H1 (cell line): ENCODE results near the gene CYP2C18. TPM values are rescaled to one million over a fixed set of nuclear protein-coding genes. Genes with fewer than 3 reads are reported as not detected.

Experiments
- CTCF ChIA-PET: fragments of 300-600 bp; sonication (Branson Sonifier 250); formaldehyde crosslinking; loops from one replicate; lab custom pipeline; 2021; ENCODE audit not compliant: partially characterized antibody; lab: Charles Lee
- POLR2A ChIA-PET: fragments of 300-600 bp; sonication (Branson Sonifier 250); formaldehyde crosslinking; loops from one replicate; lab custom pipeline; 2021; ENCODE audit warnings: inconsistent platforms; ENCODE audit not compliant: partially characterized antibody; lab: Charles Lee
- DNase-seq, 2 experiments: peaks; one replicate each; pipeline versions ENCODE4 v3.0.0 to v3.0.0-alpha.2; 2010 to 2022; ENCODE audit warnings: low spot score in 2 of 2, low read depth in 1 of 2, mixed read lengths in 1 of 2
- FAIRE-seq: peaks from 2 replicates; lab custom pipeline; 2011; peaks lifted over from hg19 to GRCh38; lab: Jason Lieb, UNC
- H2AFZ ChIP-seq: 2 replicates; pipeline ENCODE4 v1.8.1; 2012; ENCODE audit warnings: low read length, inconsistent platforms
- H2AK5ac ChIP-seq: 2 replicates; pipeline ENCODE4 v1.6.1; 2013; ENCODE audit warnings: low read depth, low read length
- H2BK120ac ChIP-seq: replicated peaks from 2 replicates; pipeline ENCODE3; 2013; ENCODE audit warnings: low read depth, low read length, inconsistent platforms
- H2BK12ac ChIP-seq: 2 replicates; pipeline ENCODE4 v1.6.1; 2013; ENCODE audit warnings: low read depth, low read length
- H2BK15ac ChIP-seq: 2 replicates; pipeline ENCODE4 v1.6.1; 2013; ENCODE audit warnings: low read length
- H2BK20ac ChIP-seq: 2 replicates; pipeline ENCODE4 v1.6.1; 2013; ENCODE audit warnings: low read length
- H2BK5ac ChIP-seq: 2 replicates; pipeline ENCODE4 v1.6.1; 2013; ENCODE audit warnings: low read depth, low read length
- H3K14ac ChIP-seq: 2 replicates; pipeline ENCODE4 v1.6.1; 2013; ENCODE audit warnings: inconsistent platforms; ENCODE audit not compliant: insufficient read length
- H3K18ac ChIP-seq: 2 replicates; pipeline ENCODE4 v1.6.1; 2013; ENCODE audit warnings: low read length; ENCODE audit errors: extremely low read depth
- H3K23ac ChIP-seq: 2 replicates; pipeline ENCODE4 v1.6.1; 2013; ENCODE audit warnings: inconsistent platforms; ENCODE audit not compliant: insufficient read length
- H3K23me2 ChIP-seq: 2 replicates; pipeline ENCODE4 v1.6.1; 2013; ENCODE audit warnings: low read depth, low read length
- H3K27ac ChIP-seq: 2 replicates; pipeline ENCODE4 v1.6.1; 2011; ENCODE audit warnings: low read depth, low read length, inconsistent platforms
- H3K27me3 ChIP-seq, 4 experiments: replicated peaks in 1 of 4; 1 replicate in 1 of 4; 2 replicates in 3 of 4; pipeline versions ENCODE4 v1.6.1 to v1.8.1; 2011 to 2013; ENCODE audit warnings: low read length in 3 of 4, mild to moderate bottlenecking in 3 of 4, inconsistent platforms in 2 of 4, mixed read lengths in 2 of 4, moderate library complexity in 1 of 4; ENCODE audit not compliant: control insufficient read depth in 3 of 4, insufficient read depth in 3 of 4; ENCODE audit errors: extremely low read depth in 1 of 4
- H3K36me3 ChIP-seq, 4 experiments: 2 replicates each; pipeline versions ENCODE4 v1.6.1 to v1.8.1; 2011 to 2013; ENCODE audit warnings: mild to moderate bottlenecking in 4 of 4, low read length in 3 of 4, moderate library complexity in 2 of 4, control low read depth in 1 of 4, inconsistent platforms in 1 of 4; ENCODE audit not compliant: insufficient read depth in 4 of 4, control insufficient read depth in 2 of 4
- H3K4ac ChIP-seq: replicated peaks from 2 replicates; pipeline ENCODE3; 2013; ENCODE audit warnings: low read length, low read depth, mixed read lengths, inconsistent platforms; ENCODE audit not compliant: insufficient read length
- H3K4me1 ChIP-seq, 4 experiments: replicated peaks in 1 of 4; 1 replicate in 1 of 4; 2 replicates in 3 of 4; pipeline versions ENCODE4 v1.6.1 to v1.8.1; 2011 to 2013; ENCODE audit warnings: low read length in 3 of 4, inconsistent platforms in 2 of 4, mixed read lengths in 1 of 4; ENCODE audit not compliant: insufficient read depth in 4 of 4, control insufficient read depth in 3 of 4
- H3K4me2 ChIP-seq, 2 experiments: 2 replicates each; pipeline versions ENCODE4 v1.6.1 to v1.8.1; 2011 to 2013; ENCODE audit warnings: low read depth in 2 of 2, low read length in 2 of 2, control low read depth in 1 of 2, inconsistent platforms in 1 of 2, mild to moderate bottlenecking in 1 of 2; ENCODE audit not compliant: insufficient read depth in 1 of 2
- H3K4me3 ChIP-seq, 4 experiments: fragments of 200-600, 300-600 bp in 1 of 4; sonication (generic), shearing (Covaris generic), sonication (Bioruptor Twin) in 1 of 4; 2 replicates each; pipeline versions ENCODE4 v1.5.1 to v1.8.1; 2011 to 2016; ENCODE audit warnings: low read length in 4 of 4, low read depth in 3 of 4, control low read depth in 2 of 4, inconsistent platforms in 2 of 4, mild to moderate bottlenecking in 2 of 4, mixed read lengths in 1 of 4, moderate library complexity in 1 of 4; ENCODE audit not compliant: insufficient read depth in 2 of 4; ENCODE audit errors: extremely low read depth in 1 of 4
- H3K56ac ChIP-seq: replicated peaks from 2 replicates; pipeline ENCODE3; 2013; ENCODE audit warnings: low read depth, mild to moderate bottlenecking, mixed read lengths, low read length, inconsistent platforms; ENCODE audit not compliant: insufficient read length
- H3K79me1 ChIP-seq: 2 replicates; pipeline ENCODE4 v1.6.1; 2013; ENCODE audit warnings: low read depth, low read length, control low read depth
- H3K79me2 ChIP-seq, 2 experiments: 2 replicates each; pipeline versions ENCODE4 v1.6.1 to v1.8.1; 2012 to 2013; ENCODE audit warnings: low read length in 2 of 2, mild to moderate bottlenecking in 2 of 2, inconsistent platforms in 1 of 2; ENCODE audit not compliant: insufficient read depth in 2 of 2, control insufficient read depth in 1 of 2
- H3K9ac ChIP-seq, 4 experiments: replicated peaks in 1 of 4; 1 replicate in 1 of 4; 2 replicates in 3 of 4; pipeline versions ENCODE4 v1.6.1 to v1.8.1; 2011 to 2013; ENCODE audit warnings: low read depth in 3 of 4, low read length in 3 of 4, control low read depth in 2 of 4, mild to moderate bottlenecking in 2 of 4, moderate library complexity in 2 of 4, inconsistent platforms in 1 of 4; ENCODE audit errors: extremely low read depth in 1 of 4
- H3K9me3 ChIP-seq, 2 experiments: 2 replicates each; pipeline versions ENCODE4 v1.6.1 to v1.8.1; 2012 to 2013; ENCODE audit warnings: mild to moderate bottlenecking in 2 of 2, moderate library complexity in 2 of 2, control low read depth in 1 of 2, inconsistent platforms in 1 of 2, low read depth in 1 of 2, low read length in 1 of 2, mixed read lengths in 1 of 2; ENCODE audit not compliant: insufficient read depth in 2 of 2
- H4K20me1 ChIP-seq, 2 experiments: replicated peaks in 1 of 2; 2 replicates each; pipeline versions ENCODE3 to v1.8.1; 2011 to 2013; ENCODE audit warnings: inconsistent platforms in 2 of 2, low read length in 2 of 2, mild to moderate bottlenecking in 1 of 2; ENCODE audit not compliant: insufficient read depth in 2 of 2, control insufficient read depth in 1 of 2
- H4K5ac ChIP-seq: 2 replicates; pipeline ENCODE4 v1.6.1; 2013; ENCODE audit warnings: low read length, low read depth, mixed read lengths, inconsistent platforms; ENCODE audit not compliant: insufficient read length
- H4K8ac ChIP-seq: 2 replicates; pipeline ENCODE4 v1.8.0; 2013; ENCODE audit warnings: mild to moderate bottlenecking, moderate library complexity, low read length, inconsistent platforms; ENCODE audit not compliant: insufficient read depth; ENCODE audit errors: extremely low read depth
- H4K91ac ChIP-seq: replicated peaks from 2 replicates; pipeline ENCODE3; 2013; ENCODE audit warnings: low read length, mixed read lengths, inconsistent platforms; ENCODE audit not compliant: insufficient read length
- CTBP2 ChIP-seq: IDR thresholded peaks from 2 replicates; pipeline ENCODE4 v1.7.0; 2011; ENCODE audit warnings: borderline replicate concordance, mild to moderate bottlenecking, moderate library complexity, mixed read lengths, low read length; ENCODE audit not compliant: insufficient read depth, insufficient read length
- EZH2 ChIP-seq: fragments of 200-600 bp; sonication (generic); IDR thresholded peaks from 2 replicates; pipeline ENCODE4 v1.7.1; 2012; ENCODE audit warnings: low read depth, mild to moderate bottlenecking, moderate library complexity, low read length, inconsistent platforms; ENCODE audit not compliant: severe bottlenecking
- MAX ChIP-seq: IDR thresholded peaks from 2 replicates; pipeline ENCODE4 v1.6.1; 2012; ENCODE audit warnings: inconsistent platforms
- PHF8 ChIP-seq: fragments of 200-600 bp; sonication (generic); conservative IDR thresholded peaks from 2 replicates; pipeline ENCODE4 v1.7.1; 2012; ENCODE audit warnings: low read depth, mild to moderate bottlenecking, inconsistent platforms, low read length, moderate library complexity
- SP1 ChIP-seq: IDR thresholded peaks from 2 replicates; pipeline ENCODE4 v1.6.1; 2011; ENCODE audit warnings: low read depth, low read length
- TAF1 ChIP-seq: IDR thresholded peaks from 2 replicates; pipeline ENCODE4 v1.6.1; 2011; ENCODE audit warnings: mild to moderate bottlenecking, low read depth, low read length
- USF2 ChIP-seq: IDR thresholded peaks from 2 replicates; pipeline ENCODE4 v1.6.1; 2011; ENCODE audit warnings: low read length, improper control_type of control experiment
- WGBS, 2 experiments: shearing (Covaris generic) in 1 of 2; methylation state at CpG; one replicate each; pipeline versions ENCODE4 v1.1.6 to v1.1.7; 2013 to 2015; ENCODE audit warnings: low lambda C conversion rate in 2 of 2, mixed read lengths in 2 of 2, inconsistent platforms in 1 of 2, low coverage in 1 of 2, missing lambda C conversion rate in 1 of 2; ENCODE audit not compliant: insufficient replicate concordance in 2 of 2, insufficient coverage in 1 of 2, insufficient read length in 1 of 2; ENCODE audit errors: extremely low coverage in 1 of 2, missing lambda C conversion rate in 1 of 2; 5-methylcytosine and 5-hydroxymethylcytosine counted together
- long read RNA-seq, 2 experiments: library from RNA in 1 of 2; library from capped mRNA in 1 of 2; stranded (forward); transcript quantifications; one replicate each; pipeline ENCODE4 v2.0.0, GENCODE V29; 2021; ENCODE audit warnings: inconsistent platforms in 1 of 2
- polyA minus RNA-seq, 3 experiments: library from RNA; depleted of rRNA, polyadenylated mRNA; stranded (reverse); fragments of >200 nt; gene quantifications; 1 replicate in 2 of 3; 2 replicates in 1 of 3; pipeline ENCODE4 v1.2.3, GENCODE V29; 2011
- polyA plus RNA-seq, 7 experiments: library from polyadenylated mRNA; depleted of rRNA in 3 of 7; stranded (reverse) in 5 of 7; unstranded in 2 of 7; fragments of >200 nt in 5 of 7; fragments of 200-250 nt in 2 of 7; gene quantifications; 1 replicate in 5 of 7; 2 replicates in 1 of 7; 4 replicates in 1 of 7; pipeline versions ENCODE4 v1.2.1 to v1.2.3, GENCODE V29; 2011 to 2013; ENCODE audit warnings: missing spikeins in 2 of 7, mixed read lengths in 2 of 7
- total RNA-seq: library from RNA; stranded (reverse); fragmentation: NEBNext Ultra II Directional; extraction: Animal tissue kit (Norgen Biotek cat#: 25700); gene quantifications from 2 replicates; pipeline ENCODE4 v1.2.1, GENCODE V29; 2021

CYP2C18 gene
- total RNA-seq (0.13 TPM in 1 of 2 replicates, not detected in the other), polyA plus RNA-seq (2011; rRNA removed) (0.17 TPM in 1 of 2 replicates, not detected in the other), polyA minus RNA-seq (2011; rRNA and poly(A)+ RNA removed) (0.07 and 0.38 TPM in 2 replicates)
- polyA plus RNA-seq (2011; cell fraction: cytosol; rRNA removed): 0.08 TPM
- polyA plus RNA-seq (2011; cell fraction: nucleus; rRNA removed): 0.27 TPM
- polyA plus RNA-seq (2012, experiment 1 of 2): 0.08 to 0.09 TPM in 2 of 4 replicates, not detected in the others
- polyA plus RNA-seq (2012, experiment 2 of 2): 0.07 TPM
- polyA plus RNA-seq (2013, experiment 1 of 2): 0.20 TPM
- 0.13 TPM for polyA plus RNA-seq (2013, experiment 2 of 2)
- polyA minus RNA-seq (2011; cell fraction: cytosol; rRNA and poly(A)+ RNA removed): not detected
- polyA minus RNA-seq (2011; cell fraction: nucleus; rRNA and poly(A)+ RNA removed): 0.20 TPM
- long read RNA-seq, experiment 1: 0 reads
- long read RNA-seq, experiment 2: 0 reads

GRCh38 chr10:94683214-94684054, at the start of gene CYP2C18:
CYP2C18 (plus strand) TSS chr10:94683729; CDS start chr10:94683820, 91 bp downstream.
- H3K9ac ChIP-seq: no peak within 1 kb of the TSS
- H3K79me2 ChIP-seq: no peaks in the 10 kb centered on the region
- H3K56ac ChIP-seq: no peak within 1 kb of the TSS
- H3K14ac ChIP-seq: no peak within 1 kb of the TSS
- H2BK12ac ChIP-seq: no peak within 1 kb of the TSS
- no peak within 1 kb of the TSS for H3K4ac ChIP-seq
- no peaks in the 10 kb centered on the region for H3K79me1 ChIP-seq
- no peak within 1 kb of the TSS for H2BK20ac ChIP-seq
- H2AK5ac ChIP-seq: no peak within 1 kb of the TSS
- no peak for TF ChIP-seq TAF1
- TF ChIP-seq PHF8: no peak
- no peak for TF ChIP-seq MAX
- no peak for TF ChIP-seq USF2
- no peak for TF ChIP-seq SP1
- no peak for TF ChIP-seq EZH2
- TF ChIP-seq CTBP2: no peak
- H4K20me1 ChIP-seq: no peaks in the 10 kb centered on the region
- no peak within 1 kb of the TSS for H3K27ac ChIP-seq
- H2BK5ac ChIP-seq: no peak within 1 kb of the TSS
- WGBS, 2 experiments: 90% methylated on average over 10 of the region's 10 CpGs; no CpG with 5 or more reads in 1 of the 2 experiments
- FAIRE-seq: no peak
- H3K18ac ChIP-seq: no peak within 1 kb of the TSS
- no peak for DNase-seq
- H3K27me3 ChIP-seq: no peaks in the 10 kb centered on the region
- ChIA-PET POLR2A (no interaction called here), CTCF (interaction anchor here (1.2 kb wide), 1 partner anchor 55 kb away, joined by 4 read pairs; no protein-coding TSS in a partner anchor)
- no peak within 1 kb of the TSS for H2BK15ac ChIP-seq
- H3K4me1 ChIP-seq: no peaks in the 10 kb centered on the region
- H3K4me3 ChIP-seq: no peak within 1 kb of the TSS
- H3K23me2 ChIP-seq: no peaks in the 10 kb centered on the region
- no peaks in the 10 kb centered on the region for H3K36me3 ChIP-seq
- no peak within 1 kb of the TSS for H4K5ac ChIP-seq
- H2AFZ ChIP-seq: peak within 1 kb of the TSS; percentile 92
- H4K8ac ChIP-seq: no peak within 1 kb of the TSS
- H4K91ac ChIP-seq: no peak within 1 kb of the TSS
- H3K4me2 ChIP-seq: no peak within 1 kb of the TSS
- H3K23ac ChIP-seq: no peak within 1 kb of the TSS
- no peaks in the 10 kb centered on the region for H3K9me3 ChIP-seq
- H2BK120ac ChIP-seq: no peak within 1 kb of the TSS
